Smooth muscle cell (in vitro differentiated cells): ENCODE measurements around the gene TAS2R16. TPM values are rescaled to one million over a fixed set of nuclear protein-coding genes. Genes with fewer than 3 reads are reported as not detected.

Experiments used
- DNase-seq: peaks from one replicate; lab custom pipeline; 2025; ENCODE audit not compliant: unreplicated experiment; lab: John Stamatoyannopoulos, UW
- H2AFZ ChIP-seq: fragments of 200-600 bp; sonication (generic); 2 replicates; pipeline ENCODE4 v1.6.0; 2016; ENCODE audit warnings: antibody characterized with exemption, low read depth, mild to moderate bottlenecking
- H3F3A ChIP-seq: fragments of 200-600 bp; sonication (generic); 2 replicates; pipeline ENCODE4 v1.6.0; 2017; ENCODE audit warnings: antibody characterized with exemption, low read depth
- H3K27ac ChIP-seq: fragments of 200-600 bp; sonication (generic); 2 replicates; pipeline ENCODE4 v1.5.1; 2016; ENCODE audit warnings: low read depth, mild to moderate bottlenecking
- H3K27me3 ChIP-seq: fragments of 200-600 bp; sonication (generic); 2 replicates; pipeline ENCODE4 v1.6.1; 2016; ENCODE audit warnings: low read depth, mild to moderate bottlenecking
- H3K36me3 ChIP-seq: fragments of 200-600 bp; sonication (generic); 2 replicates; pipeline ENCODE4 v1.5.1; 2016; ENCODE audit warnings: low read depth
- H3K4me1 ChIP-seq: fragments of 200-600 bp; sonication (generic); 2 replicates; pipeline ENCODE4 v1.5.1; 2016; ENCODE audit warnings: low read depth
- H3K4me2 ChIP-seq: fragments of 200-600 bp; sonication (generic); 2 replicates; pipeline ENCODE4 v1.6.0; 2016; ENCODE audit warnings: mild to moderate bottlenecking
- H3K4me3 ChIP-seq: fragments of 200-600 bp; sonication (generic); 2 replicates; pipeline ENCODE4 v1.5.1; 2016; ENCODE audit warnings: mild to moderate bottlenecking
- H3K79me2 ChIP-seq: fragments of 200-600 bp; sonication (generic); 2 replicates; pipeline ENCODE4 v1.6.0; 2016; ENCODE audit warnings: low read depth, mild to moderate bottlenecking
- H3K9ac ChIP-seq: fragments of 200-600 bp; sonication (generic); 2 replicates; pipeline ENCODE4 v1.6.0; 2016; ENCODE audit warnings: low read depth
- H3K9me3 ChIP-seq: fragments of 200-600 bp; sonication (generic); replicated peaks from 2 replicates; pipeline ENCODE4 v1.5.1; 2016; ENCODE audit warnings: low read depth
- H4K20me1 ChIP-seq: fragments of 200-600 bp; sonication (generic); 2 replicates; pipeline ENCODE4 v1.6.0; 2016; ENCODE audit warnings: low read depth
- CTCF ChIP-seq: fragments of 200-600 bp; sonication (generic); IDR thresholded peaks from 2 replicates; pipeline ENCODE4 v1.5.1; 2017; ENCODE audit warnings: borderline replicate concordance, mild to moderate bottlenecking, antibody characterized with exemption; ENCODE audit not compliant: insufficient read depth, poor library complexity, severe bottlenecking
- WGBS: methylation state at CpG from one replicate; pipeline ENCODE4 v1.1.7; 2016; ENCODE audit warnings: low lambda C conversion rate; 5-methylcytosine and 5-hydroxymethylcytosine counted together
- polyA plus RNA-seq: library from polyadenylated mRNA; unstranded; fragments of >200 nt; fragmentation: Nextera tagmentation; extraction: Ambion mirVana; gene quantifications from 2 replicates; pipeline ENCODE4 v1.2.1, GENCODE V29; 2016
- total RNA-seq: library from RNA; depleted of rRNA; stranded (reverse); fragments of >200 nt; gene quantifications from 2 replicates; pipeline ENCODE4 v1.2.3, GENCODE V29; 2014

Gene TAS2R16
- total and polyA plus RNA-seq, 2 experiments from 2014 or later: not detected

GRCh38 chr7:123026251-123026650, 30.8 kb upstream of the TAS2R16 start:
- Histone ChIP-seq H2AFZ (no peak overlapping the region), H3K27me3 (no peaks in the 10 kb centered on the region), H3K4me3 (no peak overlapping the region), H3K36me3 (no peaks in the 10 kb centered on the region), H3K79me2 (no peaks in the 10 kb centered on the region), H3K4me2 (no peak overlapping the region), H3K27ac (no peak overlapping the region), H3F3A (no peaks in the 10 kb centered on the region), H3K9ac (no peak overlapping the region), H3K4me1 (no peaks in the 10 kb centered on the region), H3K9me3 (no peaks in the 10 kb centered on the region), H4K20me1 (no peaks in the 10 kb centered on the region)
- no peak for TF ChIP-seq CTCF
- 89% methylated on average over 2 of the region's 2 CpGs for WGBS
- no peak for DNase-seq

GRCh38 chr7:123024989-123025758, 29.7 kb upstream of the TAS2R16 start:
- no peak for TF ChIP-seq CTCF
- Histone ChIP-seq H3K9me3 (no peaks in the 10 kb centered on the region), H3K4me2 (no peak overlapping the region), H3K4me1 (no peaks in the 10 kb centered on the region), H3K27me3 (no peaks in the 10 kb centered on the region), H3K27ac (peak overlapping the region; percentile 30), H4K20me1 (no peaks in the 10 kb centered on the region), H2AFZ (no peak overlapping the region), H3K36me3 (no peaks in the 10 kb centered on the region), H3K79me2 (no peaks in the 10 kb centered on the region), H3K4me3 (no peak overlapping the region), H3F3A (no peaks in the 10 kb centered on the region), H3K9ac (no peak overlapping the region)
- 73% methylated on average over 3 of the region's 3 CpGs for WGBS
- DNase-seq: no peak

- H3K4me3 ChIP-seq: no peak overlapping the region
- H3K27ac ChIP-seq: no peak overlapping the region
- no peak overlapping the region for H2AFZ ChIP-seq
- no peak for DNase-seq
- H3K79me2 ChIP-seq: no peaks in the 10 kb centered on the region
- H3F3A ChIP-seq: no peaks in the 10 kb centered on the region
- H3K4me2 ChIP-seq: no peak overlapping the region
- no peaks in the 10 kb centered on the region for H4K20me1 ChIP-seq
- H3K9ac ChIP-seq: no peak overlapping the region
- no peaks in the 10 kb centered on the region for H3K27me3 ChIP-seq
- no peaks in the 10 kb centered on the region for H3K36me3 ChIP-seq
- no peaks in the 10 kb centered on the region for H3K4me1 ChIP-seq
- no peak for TF ChIP-seq CTCF
- no peaks in the 10 kb centered on the region for H3K9me3 ChIP-seq
Measured at GRCh38 chr7:123023126-123023525, 27.6 kb upstream of the TAS2R16 start.

DNA sequence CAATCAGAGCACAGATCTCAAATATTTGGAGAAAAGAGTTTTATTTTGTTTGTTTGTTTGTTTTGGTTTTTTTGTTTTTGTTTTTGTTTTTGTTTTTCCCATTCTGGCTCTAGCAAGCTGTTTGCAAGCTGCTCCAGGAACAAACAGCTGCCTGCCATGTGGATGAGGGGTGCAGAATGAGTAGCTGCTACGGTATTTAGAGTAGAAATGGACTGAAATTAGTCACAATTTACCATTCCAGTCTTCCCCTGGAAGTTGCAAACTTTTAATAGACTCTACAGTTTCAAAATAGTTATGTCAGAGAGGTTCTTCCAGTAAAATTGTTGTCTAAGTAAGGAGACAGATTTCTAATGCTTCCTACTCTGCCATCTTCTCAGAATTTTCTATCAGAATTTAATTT, 27.1 kb upstream of the TAS2R16 start:
- Histone ChIP-seq H3K4me3 (no peak overlapping the region), H2AFZ (no peak overlapping the region), H3K36me3 (no peaks in the 10 kb centered on the region), H3K4me2 (no peak overlapping the region), H3K79me2 (no peaks in the 10 kb centered on the region), H3K9me3 (no peaks in the 10 kb centered on the region), H3K27ac (no peak overlapping the region), H3K4me1 (no peaks in the 10 kb centered on the region), H4K20me1 (no peaks in the 10 kb centered on the region), H3K9ac (no peak overlapping the region), H3F3A (no peaks in the 10 kb centered on the region), H3K27me3 (no peaks in the 10 kb centered on the region)
- TF ChIP-seq CTCF: no peak
- 77% methylated on average over 1 of the region's 1 CpG for WGBS
- no peak for DNase-seq
